GM18517 (cell line): ENCODE measurements around the gene CCSER1.
A peak's percentile ranks its signal among the peaks of the same experiment; 100 is the strongest.
"Not testable (repeated sequence)": the region's sequence is repeated elsewhere in the genome, so short reads cannot be mapped to it uniquely, and the experiment has no call there.

Source experiments
- ATAC-seq: cut with Tn5 transposase; IDR thresholded peaks from one replicate; pipeline ENCODE4 v1.9.1; 2021; ENCODE audit warnings: mild to moderate bottlenecking, moderate library complexity; ENCODE audit not compliant: unreplicated experiment

The CCSER1 gene

DNA sequence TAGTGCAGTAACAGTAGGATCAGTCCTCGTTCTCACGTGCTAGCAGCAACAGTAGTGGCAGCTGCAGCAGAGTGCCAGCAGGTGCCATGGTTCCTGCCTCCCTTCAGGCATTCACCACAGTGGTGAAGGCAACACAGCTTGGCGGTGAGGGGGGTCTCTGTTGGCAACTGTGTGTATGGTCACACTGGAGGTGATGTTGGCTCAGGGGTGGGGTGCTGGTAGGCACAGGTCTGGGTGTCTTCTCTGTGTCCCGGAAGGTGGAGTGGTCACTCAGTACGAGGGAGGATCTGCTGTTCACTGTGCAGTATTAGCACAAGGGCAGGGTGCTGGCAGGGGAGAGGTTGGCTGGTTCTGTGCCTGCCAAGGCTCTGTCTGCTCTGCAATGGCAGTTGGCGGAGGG lies 671.8 kb downstream of the CCSER1 start:
- ATAC-seq, result no peak

GRCh38 chr4:90799895-90800294 lies 672.7 kb downstream of the CCSER1 start:
- no peak for ATAC-seq

GRCh38 chr4:90815569-90815968 lies 688.4 kb downstream of the CCSER1 start:
- no peak for ATAC-seq

DNA sequence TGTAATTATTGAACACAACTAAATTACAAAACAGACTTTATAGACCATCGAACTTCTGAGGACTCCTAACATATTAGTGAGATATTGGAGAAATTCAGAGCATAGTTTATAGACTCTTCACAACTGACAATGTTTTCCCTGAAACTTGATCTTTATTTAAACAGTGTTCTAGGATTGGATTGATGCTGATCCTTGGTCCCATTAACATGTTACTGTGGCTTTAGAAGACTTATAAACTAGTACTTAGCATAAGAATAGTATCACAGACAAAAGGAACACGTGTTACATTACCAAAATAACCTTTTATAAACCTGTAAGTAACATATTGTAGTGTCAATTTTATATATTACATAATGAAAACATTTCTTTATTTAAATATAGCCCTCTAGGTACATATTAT lies 689.6 kb downstream of the CCSER1 start:
- no peak for ATAC-seq

- peak; percentile 70 for ATAC-seq
These were observed 697.3 kb downstream of the CCSER1 start for GRCh38 chr4:90824266-90825150.

- no peak for ATAC-seq
These were observed 698.7 kb downstream of the CCSER1 start for GRCh38 chr4:90825849-90826248.

GRCh38 chr4:90833706-90834105 lies 706.5 kb downstream of the CCSER1 start:
- ATAC-seq, result no peak

- ATAC-seq, result no peak
These were observed 710.0 kb downstream of the CCSER1 start for GRCh38 chr4:90837241-90837640.

GRCh38 chr4:90838859-90839258 lies 711.7 kb downstream of the CCSER1 start:
- not testable (repeated sequence) for ATAC-seq

DNA sequence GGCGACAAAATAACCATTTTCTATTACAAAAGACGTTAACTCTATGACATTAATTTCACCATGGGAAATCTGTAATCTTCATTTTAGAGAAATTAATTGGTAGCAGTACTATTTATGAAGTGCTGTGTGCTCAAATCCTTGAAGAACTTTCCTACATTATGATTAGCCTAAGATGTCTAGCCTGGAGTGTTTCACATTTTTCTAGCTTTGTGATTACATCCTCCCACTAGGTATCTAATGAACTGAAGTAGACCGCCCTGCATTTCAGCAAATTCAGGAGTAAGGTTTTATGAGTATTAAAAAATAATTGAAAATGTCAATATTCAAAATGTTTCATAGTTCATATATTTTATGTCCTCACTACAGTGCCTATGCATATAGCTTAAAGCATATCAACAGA lies 713.1 kb downstream of the CCSER1 start:
- no peak for ATAC-seq

GRCh38 chr4:90840828-90841227 lies 713.6 kb downstream of the CCSER1 start:
- no peak for ATAC-seq

DNA sequence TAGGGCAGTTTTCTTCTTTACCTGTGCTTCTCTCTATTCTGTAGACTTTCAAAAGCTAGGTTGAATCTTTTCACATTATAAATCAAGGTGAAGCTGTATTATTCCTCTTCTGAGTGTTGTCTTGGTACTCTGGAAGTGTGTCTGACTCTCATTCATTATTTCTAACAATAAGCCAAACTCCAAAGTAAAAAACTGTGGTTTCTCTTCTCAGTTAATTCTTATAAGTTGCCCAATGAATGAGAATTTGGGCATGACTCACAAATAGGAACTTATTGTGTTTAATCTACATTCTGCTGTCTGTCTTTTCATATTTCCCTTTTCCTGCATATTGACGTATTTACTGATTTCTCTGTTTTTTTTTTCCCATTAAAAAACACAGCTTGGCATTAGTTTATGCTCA lies 714.5 kb downstream of the CCSER1 start:
- ATAC-seq, result no peak

DNA sequence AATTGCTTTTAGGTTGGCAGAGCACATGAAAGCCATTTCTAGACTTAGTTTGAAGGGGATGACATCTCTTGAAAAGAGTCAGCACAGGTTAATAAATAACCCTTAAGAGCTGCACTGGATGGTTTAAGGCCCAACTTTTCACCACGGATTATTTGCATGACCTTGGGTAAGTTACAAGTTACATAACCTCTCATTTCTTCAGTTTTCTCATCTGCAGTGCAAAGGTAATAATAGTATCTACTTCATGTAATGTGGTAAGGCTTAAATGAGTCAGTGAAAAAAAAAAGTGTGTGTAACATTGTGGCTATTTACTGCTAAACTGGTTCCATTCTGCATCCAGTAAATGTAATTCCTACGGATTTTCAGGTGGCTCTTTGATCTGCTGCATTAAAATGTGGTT lies 715.8 kb downstream of the CCSER1 start:
- ATAC-seq, result peak; percentile 99

- ATAC-seq, result no peak
These were observed 717.0 kb downstream of the CCSER1 start for GRCh38 chr4:90844241-90844640.

DNA sequence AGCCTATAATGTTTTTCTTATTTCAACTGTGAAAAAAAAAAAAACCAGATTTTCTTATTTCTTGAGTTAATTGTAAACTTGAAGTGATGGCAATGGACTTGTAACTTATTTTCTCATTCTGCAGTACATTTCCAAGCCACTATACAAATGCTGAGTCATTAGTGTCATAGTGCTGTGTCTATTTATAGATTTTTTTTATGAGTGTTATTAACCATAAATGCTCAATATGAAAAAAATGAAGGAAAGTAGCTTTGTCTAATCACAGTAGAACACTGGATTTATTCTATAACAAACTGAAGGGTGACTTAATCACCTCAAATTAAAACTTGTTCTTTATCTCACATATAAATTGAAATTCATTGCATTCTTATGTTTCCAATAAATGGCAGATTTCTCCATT lies 718.6 kb downstream of the CCSER1 start:
- peak; percentile 24 for ATAC-seq

- no peak for ATAC-seq
These were observed 725.0 kb downstream of the CCSER1 start for GRCh38 chr4:90852237-90852636.

DNA sequence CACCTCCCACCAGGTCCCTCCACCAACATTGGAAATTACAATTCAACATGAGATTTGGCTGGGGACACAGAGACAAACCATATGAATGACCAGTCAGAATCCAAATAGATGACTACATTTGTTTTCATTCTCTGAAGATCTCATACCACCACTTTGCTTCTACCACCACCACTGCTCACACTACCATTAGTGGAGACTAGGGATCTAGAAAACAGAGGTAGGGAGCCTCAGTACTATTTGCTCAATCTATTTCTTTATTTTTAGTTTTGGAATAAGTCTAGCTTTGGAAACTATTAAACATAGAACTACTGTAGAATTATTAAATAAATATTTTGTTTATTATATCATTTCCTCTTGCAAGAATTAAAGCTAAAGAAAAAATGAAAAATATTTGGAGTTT lies 727.9 kb downstream of the CCSER1 start:
- no peak for ATAC-seq

DNA sequence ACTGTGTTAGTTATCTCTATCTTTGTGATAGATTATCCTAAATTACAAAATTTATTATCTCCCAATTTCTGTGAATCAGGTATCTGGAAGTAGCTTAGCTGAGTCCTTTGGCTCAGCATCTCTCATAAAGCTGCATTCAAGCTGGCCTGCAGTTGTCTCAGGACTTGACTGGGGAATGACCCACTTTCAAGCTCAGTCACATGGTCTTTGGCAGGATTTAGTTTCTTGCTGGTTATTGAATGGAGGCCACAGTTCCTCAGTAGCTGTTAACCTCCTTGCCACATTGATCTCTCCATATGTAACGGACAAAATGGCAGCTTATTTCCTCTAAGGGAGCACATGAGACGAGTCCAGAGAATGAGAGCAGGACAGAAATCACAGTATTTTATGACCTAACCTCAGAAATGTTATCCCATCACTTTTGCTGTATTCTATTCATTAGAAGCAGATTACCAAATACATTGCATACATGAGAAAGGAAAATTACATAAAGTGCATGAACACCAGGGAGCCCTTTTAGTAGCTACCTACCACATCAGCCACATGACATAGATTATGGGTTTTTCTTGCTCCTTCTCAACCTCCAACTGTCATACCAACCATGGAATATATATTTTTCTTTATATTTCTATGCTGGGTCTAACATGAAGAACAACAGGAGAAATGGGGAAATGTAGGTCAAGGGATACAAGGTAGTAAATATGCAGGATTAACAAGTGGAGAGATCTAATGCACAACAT lies 730.1 kb downstream of the CCSER1 start:
- no peak for ATAC-seq

DNA sequence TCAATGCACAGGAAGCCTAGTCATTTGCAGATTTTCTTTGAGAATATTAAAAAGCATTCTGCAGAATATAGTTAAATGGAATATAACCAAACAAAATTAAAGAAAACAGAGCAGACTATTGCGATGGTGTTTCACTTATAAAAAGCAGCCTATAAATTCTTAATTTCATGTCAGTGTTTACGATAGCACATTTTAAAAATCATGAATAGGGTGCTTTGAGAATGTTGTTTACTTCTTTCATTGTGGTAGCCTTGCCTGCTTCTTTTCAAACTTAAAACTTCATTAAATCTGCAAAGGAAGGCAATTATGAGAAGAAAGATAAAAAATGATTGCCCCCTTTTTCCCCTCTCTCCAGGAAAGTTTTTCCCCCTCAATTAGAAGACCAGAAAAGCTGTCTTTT lies 748.6 kb downstream of the CCSER1 start:
- no peak for ATAC-seq

DNA sequence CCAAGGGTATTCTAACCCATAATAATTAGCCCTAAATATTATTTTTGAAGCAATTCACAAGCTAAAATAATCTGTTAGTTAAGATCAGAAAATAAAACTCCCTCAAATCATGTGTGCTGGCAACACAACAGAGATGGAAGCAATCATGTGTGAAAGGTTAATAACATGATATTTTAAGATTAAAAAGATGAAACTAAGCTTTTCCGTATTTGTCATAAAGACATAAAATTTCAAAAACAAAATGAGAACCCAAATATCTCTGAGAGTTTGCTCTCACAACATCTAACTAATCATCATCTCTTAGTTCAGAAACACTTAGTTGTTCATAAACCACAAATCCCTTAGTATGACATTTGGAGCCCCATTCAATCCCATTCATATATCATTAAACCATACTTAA lies 749.1 kb downstream of the CCSER1 start:
- ATAC-seq, result no peak

GRCh38 chr4:90883519-90883918 lies 756.3 kb downstream of the CCSER1 start:
- ATAC-seq, result peak; percentile 49

- ATAC-seq, result no peak
These were observed 761.4 kb downstream of the CCSER1 start for GRCh38 chr4:90888571-90888970.
